A549 treated with CpdA at 1 μM for 4 hours (cell line): ENCODE data around the gene SPG21. TPM values are rescaled to one million over a fixed set of nuclear protein-coding genes. Genes with fewer than 3 reads are reported as not detected.

Experiments used
- total RNA-seq: library from RNA; stranded (reverse); fragments of 200-300 nt; extraction: Qiagen RNA extraction; gene quantifications from 5 replicates; pipeline ENCODE4 v1.2.3, GENCODE V29; 2022; ENCODE audit warnings: low read depth

Gene SPG21, protein sequence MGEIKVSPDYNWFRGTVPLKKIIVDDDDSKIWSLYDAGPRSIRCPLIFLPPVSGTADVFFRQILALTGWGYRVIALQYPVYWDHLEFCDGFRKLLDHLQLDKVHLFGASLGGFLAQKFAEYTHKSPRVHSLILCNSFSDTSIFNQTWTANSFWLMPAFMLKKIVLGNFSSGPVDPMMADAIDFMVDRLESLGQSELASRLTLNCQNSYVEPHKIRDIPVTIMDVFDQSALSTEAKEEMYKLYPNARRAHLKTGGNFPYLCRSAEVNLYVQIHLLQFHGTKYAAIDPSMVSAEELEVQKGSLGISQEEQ
- 110 to 132 TPM (median 123 TPM) in 5 replicates for total RNA-seq

GRCh38 chr15:64989416-64990167, at the start of gene SPG21:
SPG21 (minus strand) TSS chr15:64989914; CDS start chr15:64983569, 6,345 bp downstream.

GRCh38 chr15:65028921-65029735, 39.4 kb upstream of the SPG21 start, which contains the start of gene MTFMT:
MTFMT (minus strand) TSS chr15:65029639; CDS start chr15:65029613, 26 bp downstream.

Other genes with a start within 250 kb of the SPG21 start
- 7.1 to 9.5 TPM (median 8.9 TPM) in 5 replicates for gene RBPMS2, start 214.3 kb downstream of the SPG21 start, total RNA-seq
- gene PIF1, start 164.3 kb downstream of the SPG21 start, total RNA-seq = 16.2 to 23.1 TPM (median 20.2 TPM) in 5 replicates
- gene PLEKHO2, start 148.0 kb downstream of the SPG21 start, total RNA-seq = 6.1 to 7.3 TPM (median 6.6 TPM) in 5 replicates
- gene ANKDD1A, start 78.0 kb downstream of the SPG21 start, total RNA-seq = 1.5 to 1.9 TPM (median 1.8 TPM) in 5 replicates
- gene MTFMT, start 39.7 kb upstream of the SPG21 start, total RNA-seq = 23.6 to 29.5 TPM (median 27.4 TPM) in 5 replicates
- gene SLC51B, start 55.5 kb upstream of the SPG21 start, total RNA-seq = 10.3 to 14.3 TPM (median 12.6 TPM) in 5 replicates
- 0.09 to 0.16 TPM (median 0.11 TPM) in 4 of 5 replicates, not detected in the other for gene RASL12, start 78.1 kb upstream of the SPG21 start, total RNA-seq
- not detected in 5 replicates for gene KBTBD13, start 86.8 kb upstream of the SPG21 start, total RNA-seq
- 0.59 to 1.3 TPM (median 0.87 TPM) in 5 replicates for gene UBAP1L, start 125.3 kb upstream of the SPG21 start, total RNA-seq
- 25.7 to 29.9 TPM (median 26.4 TPM) in 5 replicates for gene PDCD7, start 143.9 kb upstream of the SPG21 start, total RNA-seq
- 35.8 to 67.3 TPM (median 45.5 TPM) in 5 replicates for gene CLPX, start 195.4 kb upstream of the SPG21 start, total RNA-seq
- gene CILP, start 221.6 kb upstream of the SPG21 start, total RNA-seq = 0.03 to 0.06 TPM (median 0.04 TPM) in 4 of 5 replicates, not detected in the other